Dermis blood vessel endothelial cell (primary cell): ENCODE results near the gene INCENP. TPM values are rescaled to one million over a fixed set of nuclear protein-coding genes. Genes with fewer than 3 reads are reported as not detected.

Experiments
- DNase-seq: peaks from one replicate; pipeline ENCODE4 v3.0.0; 2010
- total RNA-seq: library from RNA; depleted of rRNA; stranded (reverse); fragments of >200 nt; gene quantifications from 2 replicates; pipeline ENCODE4 v1.2.3, GENCODE V29; 2014

Gene INCENP
- total RNA-seq, 1 donor from 2014 or later: 17.0 TPM

DNA sequence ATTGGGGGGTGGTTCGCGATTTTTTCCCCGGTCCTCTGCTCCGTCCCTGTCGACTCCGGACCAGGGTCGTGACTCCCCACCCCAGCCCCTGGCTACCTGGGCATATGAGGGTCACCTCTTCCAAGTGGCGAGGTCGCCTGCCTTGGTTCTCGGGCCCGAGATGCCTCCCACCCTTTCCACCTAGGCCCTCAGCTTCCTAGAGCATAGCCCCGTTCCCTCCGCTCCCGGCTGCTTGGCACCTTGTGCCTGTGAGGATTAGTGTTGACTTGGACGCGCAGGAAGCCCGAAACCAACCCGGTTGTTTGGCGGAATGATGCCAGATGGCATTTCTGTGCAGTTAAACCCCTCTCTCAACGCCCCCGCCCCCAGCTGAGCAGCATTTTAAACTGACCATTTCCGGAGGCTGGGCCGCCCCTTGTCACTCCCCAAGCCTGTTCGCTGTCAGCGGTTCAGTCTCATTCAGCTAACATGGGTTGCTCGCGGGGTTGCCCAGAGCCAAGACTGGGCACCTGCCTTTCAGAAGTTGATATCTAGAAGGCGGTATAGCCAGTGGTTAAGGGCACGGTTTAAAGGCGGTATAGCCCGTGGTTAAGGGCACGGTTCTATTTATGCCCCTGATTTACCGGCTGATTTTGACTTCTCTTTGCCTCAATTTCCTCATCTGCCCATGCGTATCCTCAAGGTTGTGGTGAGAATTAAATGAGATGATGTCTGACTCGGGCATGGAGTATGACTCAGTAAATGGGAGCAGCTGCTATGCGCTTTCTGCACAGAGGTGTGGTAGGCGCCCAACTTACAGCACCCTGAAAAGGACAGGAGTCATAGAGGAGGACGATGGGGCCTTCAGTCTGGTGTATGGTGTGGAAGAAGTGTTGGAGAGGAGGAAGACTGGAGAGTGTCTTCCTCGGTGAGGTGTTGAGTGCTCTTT is 639 bp downstream of the INCENP start:
- peak; percentile 59 for DNase-seq

DNA sequence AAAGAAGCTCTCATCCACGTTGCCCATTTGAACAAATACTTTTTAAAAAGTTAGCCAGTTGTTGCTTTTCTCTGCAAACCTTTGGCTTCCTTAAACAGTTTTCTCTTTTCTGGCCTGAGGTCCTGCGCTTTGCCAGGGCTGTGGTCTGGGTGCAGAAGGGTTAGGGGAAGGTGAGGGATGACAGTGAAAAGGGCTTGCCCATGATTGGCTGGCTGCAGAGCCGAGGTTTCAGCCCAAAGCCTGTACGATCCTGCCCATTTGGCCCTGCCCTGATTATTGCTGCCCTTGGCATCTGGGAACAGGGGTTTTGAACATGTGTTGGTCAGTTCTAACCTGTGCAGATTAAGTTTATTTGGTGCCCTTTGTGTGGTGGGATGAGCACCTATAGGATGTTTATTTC is 1.5 kb downstream of the INCENP start:
- DNase-seq: no peak

DNA sequence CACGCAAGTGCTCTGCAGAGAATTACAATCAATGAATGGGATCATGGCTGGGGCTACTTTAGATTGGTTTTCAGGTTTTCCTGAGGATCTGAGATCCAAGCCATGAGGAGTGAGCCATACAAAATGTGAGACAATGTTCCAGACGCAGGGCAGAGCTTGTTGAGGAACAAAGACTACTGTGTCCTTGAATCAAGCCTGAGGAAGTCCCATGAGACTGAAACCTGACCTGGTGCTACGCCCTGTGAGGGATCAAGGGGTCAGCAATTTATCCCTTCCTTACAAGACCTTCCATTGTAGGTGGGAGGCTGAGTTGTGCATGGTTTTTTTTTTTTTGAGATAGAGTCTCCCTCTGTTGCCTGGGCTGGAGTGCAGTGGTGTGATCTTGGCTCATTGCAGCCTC is 2.1 kb downstream of the INCENP start:
- no peak for DNase-seq

GRCh38 chr11:62127426-62127825 is 3.6 kb downstream of the INCENP start:
- no peak for DNase-seq

DNA sequence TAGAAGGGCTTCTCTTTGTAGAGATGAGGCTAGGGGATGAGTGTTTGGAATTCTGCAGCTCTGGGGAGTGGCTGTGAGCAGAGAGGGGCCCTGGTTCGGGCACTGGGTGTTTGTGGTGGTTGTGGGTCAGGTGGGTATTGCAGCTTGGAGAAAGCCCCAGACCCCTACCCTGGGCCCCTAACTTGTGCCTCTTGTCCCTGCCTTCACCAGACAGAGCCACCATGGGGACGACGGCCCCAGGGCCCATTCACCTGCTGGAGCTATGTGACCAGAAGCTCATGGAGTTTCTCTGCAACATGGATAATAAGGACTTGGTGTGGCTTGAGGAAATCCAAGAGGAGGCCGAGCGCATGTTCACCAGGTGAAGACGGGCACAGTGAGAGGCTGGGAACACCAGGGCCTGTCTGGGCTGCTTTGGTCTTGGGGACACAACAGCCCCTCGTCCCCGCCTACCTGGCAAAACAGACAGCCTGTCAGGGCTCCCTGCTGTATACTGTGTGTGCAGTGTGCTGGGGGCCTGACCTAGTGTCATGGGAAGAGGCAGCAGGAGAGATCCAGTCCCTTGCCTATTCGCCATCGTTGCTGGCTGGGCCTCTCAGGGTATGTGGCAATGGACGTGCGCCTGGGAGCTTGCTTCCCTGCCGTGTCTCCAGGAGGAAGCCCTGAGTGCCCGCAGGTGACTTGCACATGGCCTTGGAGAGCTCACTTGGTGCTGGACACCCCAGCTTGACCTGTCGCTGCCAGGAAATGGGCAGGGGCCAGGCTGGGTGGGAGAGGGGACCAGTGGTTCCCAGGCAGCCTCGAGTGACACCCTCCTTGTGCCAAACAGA is 4.3 kb downstream of the INCENP start:
- DNase-seq: no peak

- DNase-seq: no peak
Measured at GRCh38 chr11:62128835-62129234, 5.0 kb downstream of the INCENP start.

DNA sequence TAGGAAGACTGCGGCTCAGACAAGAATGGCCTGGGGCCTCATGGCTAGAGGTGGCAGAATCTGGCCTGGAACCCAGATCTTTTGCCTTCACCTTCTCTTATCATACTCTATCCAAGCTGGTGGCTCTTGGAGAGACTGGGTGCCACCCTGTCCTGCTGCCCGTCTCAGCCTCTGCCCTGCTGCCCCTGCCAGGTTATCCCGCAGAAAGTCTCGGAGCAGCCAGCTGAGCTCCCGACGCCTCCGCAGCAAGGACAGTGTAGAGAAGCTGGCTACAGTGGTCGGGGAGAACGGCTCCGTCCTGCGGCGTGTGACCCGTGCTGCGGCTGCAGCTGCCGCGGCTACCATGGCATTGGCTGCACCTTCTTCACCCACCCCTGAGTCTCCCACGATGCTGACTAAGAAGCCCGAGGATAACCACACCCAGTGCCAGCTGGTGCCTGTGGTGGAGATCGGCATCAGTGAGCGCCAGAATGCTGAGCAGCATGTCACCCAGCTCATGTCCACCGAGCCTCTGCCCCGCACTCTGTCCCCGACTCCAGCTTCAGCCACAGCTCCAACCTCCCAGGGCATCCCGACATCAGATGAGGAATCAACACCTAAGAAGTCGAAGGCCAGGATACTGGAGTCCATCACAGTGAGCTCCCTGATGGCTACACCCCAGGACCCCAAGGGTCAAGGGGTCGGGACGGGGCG is 5.9 kb downstream of the INCENP start:
- no peak for DNase-seq

- no peak for DNase-seq
Measured at GRCh38 chr11:62130283-62131169, 6.7 kb downstream of the INCENP start.

- DNase-seq: no peak
Measured at GRCh38 chr11:62131170-62131464, 7.3 kb downstream of the INCENP start.

DNA sequence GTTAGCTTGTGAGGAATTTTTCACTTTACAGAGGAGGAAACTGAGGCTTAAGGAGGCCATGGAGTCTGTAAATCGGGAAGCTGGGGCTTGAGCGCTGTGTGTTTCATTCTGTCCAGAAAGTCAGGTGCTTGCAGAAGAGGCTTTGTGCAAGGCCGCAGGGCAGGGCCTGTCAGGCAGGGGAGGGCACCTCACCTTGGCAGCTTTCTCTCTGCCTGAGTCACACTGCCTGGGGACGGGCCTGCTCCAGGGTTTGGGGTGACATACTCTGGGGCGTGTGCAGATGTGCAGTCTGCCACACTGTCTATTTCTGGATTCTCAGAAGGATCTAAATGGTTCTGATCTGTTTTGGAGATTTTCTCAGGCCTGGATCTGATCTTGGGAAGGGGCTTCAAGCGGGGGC is 8.4 kb downstream of the INCENP start:
- no peak for DNase-seq

- no peak for DNase-seq
Measured at GRCh38 chr11:62132689-62133293, 9.0 kb downstream of the INCENP start.

GRCh38 chr11:62133328-62134065 is 9.7 kb downstream of the INCENP start:
- no peak for DNase-seq

GRCh38 chr11:62137276-62137861 is 13.6 kb downstream of the INCENP start:
- DNase-seq: no peak

DNA sequence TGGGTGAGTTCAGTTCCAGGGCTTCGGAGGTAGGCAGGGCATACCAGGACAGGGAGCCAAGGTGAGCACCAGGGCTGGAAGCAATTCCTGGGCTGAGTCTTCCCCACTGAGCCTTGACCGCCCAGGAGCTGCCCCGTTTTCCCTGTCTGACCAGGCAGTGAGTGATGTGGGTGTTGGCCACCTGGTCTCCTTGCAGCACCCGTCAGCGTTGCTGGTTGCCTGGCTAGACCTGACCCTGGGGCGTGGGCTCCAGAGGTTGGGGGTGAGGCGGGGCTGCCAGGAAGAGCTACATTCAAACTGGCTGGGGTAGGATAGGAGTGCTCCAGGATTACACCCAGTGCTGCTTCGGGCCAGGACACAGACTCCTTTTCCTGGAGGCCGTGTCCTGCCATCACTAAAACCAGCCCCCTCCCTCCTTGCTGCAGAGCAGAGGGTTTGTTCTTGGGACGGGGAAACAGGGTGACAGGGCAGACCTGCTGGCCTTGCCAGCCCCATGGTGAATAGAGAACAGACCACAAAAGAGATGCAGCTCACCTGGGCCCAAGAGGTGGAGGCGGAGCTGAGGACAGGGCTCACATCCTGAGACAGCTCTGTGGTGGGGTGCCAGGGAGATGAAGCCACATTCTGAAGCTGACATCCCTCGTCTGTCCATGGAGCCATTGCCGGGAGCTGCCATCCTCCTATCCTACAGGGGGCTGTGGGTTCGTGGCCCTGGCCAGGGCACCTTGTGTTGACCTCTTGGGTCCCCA is 14.2 kb downstream of the INCENP start:
- no peak for DNase-seq

GRCh38 chr11:62138630-62139425 is 15.0 kb downstream of the INCENP start:
- DNase-seq: no peak

DNA sequence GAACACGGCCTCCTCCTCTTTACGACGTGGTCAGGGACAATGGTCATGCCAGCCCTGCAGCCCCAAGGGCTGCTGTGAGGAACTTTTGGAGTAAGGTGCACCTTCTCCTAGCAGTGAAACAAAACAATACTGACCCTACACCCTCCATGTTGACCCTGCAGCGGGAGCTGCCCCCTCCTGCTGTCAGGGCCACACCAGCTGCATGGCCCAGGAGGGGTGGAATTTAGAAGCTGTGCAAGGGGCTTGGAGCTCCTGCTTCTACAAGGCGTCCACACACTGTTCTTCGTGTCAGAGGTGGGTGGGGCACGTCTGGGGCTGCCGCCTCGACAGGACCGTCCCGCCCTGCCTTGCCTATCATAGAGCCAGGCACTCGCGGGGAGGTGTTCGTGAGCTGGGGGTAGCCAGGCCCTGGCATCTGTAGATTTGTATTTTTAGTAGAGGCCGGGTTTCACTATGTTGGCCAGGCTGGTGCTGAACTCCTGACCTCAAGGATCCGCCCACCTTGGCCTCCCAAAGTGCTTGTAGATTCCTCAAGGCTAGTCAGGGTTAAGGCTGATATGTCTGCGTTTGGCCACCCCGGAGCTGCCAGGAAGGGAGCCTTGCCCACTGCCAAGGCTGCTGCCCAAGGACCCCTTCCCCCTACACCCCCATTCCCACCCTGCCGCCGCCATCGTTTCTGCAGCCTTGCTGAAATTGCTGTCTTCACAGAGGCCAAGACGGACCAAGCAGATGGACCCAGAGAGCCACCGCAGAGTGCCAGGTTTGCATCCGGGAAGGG is 15.9 kb downstream of the INCENP start:
- no peak for DNase-seq

DNA sequence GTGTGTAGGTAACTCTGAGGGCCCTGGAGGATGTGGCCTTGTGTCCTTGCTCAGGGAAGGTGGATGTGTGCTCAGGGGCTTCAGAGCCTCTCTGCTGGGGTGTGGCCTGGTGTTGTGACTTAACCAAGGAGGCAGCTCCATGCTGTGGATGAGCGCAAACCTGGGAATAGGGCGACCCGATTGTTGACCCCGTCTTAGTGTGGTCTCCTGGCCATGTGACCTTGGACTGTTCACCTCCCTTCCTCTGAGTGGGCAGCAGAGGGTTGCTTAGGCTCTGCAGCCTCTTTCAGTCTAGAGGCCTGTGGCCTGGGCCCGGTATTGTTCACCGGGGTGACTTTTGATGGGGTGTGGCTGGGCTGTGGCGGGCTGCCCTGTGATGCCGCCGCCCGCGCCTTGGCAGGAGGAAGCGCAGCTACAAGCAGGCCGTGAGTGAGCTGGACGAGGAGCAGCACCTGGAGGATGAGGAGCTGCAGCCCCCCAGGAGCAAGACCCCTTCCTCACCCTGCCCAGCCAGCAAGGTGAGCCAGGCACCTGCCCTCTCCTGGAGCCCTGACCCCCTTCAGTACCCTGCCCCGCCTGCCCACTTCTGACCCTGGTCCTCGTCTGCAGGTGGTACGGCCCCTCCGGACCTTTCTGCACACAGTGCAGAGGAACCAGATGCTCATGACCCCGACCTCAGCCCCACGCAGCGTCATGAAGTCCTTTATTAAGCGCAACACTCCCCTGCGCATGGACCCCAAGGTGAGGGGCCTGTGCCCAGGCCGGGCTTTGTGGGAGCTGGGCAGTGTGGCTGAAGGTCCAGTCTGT is 16.7 kb downstream of the INCENP start:
- no peak for DNase-seq
